A549 (cell line): ENCODE results near the gene ASPA.

Experiments used
- CBX2 ChIP-seq: fragments of 200-600 bp; sonication (generic); IDR thresholded peaks from 2 replicates; pipeline ENCODE4 v1.6.1; 2016; ENCODE audit warnings: low read depth, mild to moderate bottlenecking, borderline replicate concordance
- CTCF ChIP-seq: fragments of >200 bp; sonication (Bioruptor Twin); formaldehyde crosslinking; IDR thresholded peaks from 3 replicates; pipeline ENCODE4 v1.5.1; 2016
- HOXB5 ChIP-seq: fragments of 250-450 bp; sonication (Bioruptor Pico); IDR thresholded peaks from 2 replicates; pipeline ENCODE4 v1.5.0; 2020; ENCODE audit warnings: mild to moderate bottlenecking, moderate library complexity

GRCh38 chr17:3501344-3501743, 25.5 kb downstream of the ASPA start:
- no peak for TF ChIP-seq HOXB5 (CRISPR knock-in tag)
- no peak for TF ChIP-seq CBX2
- TF ChIP-seq CTCF: no peak
